ENCODE results near the gene RNF4.

The RNF4 gene

DNA sequence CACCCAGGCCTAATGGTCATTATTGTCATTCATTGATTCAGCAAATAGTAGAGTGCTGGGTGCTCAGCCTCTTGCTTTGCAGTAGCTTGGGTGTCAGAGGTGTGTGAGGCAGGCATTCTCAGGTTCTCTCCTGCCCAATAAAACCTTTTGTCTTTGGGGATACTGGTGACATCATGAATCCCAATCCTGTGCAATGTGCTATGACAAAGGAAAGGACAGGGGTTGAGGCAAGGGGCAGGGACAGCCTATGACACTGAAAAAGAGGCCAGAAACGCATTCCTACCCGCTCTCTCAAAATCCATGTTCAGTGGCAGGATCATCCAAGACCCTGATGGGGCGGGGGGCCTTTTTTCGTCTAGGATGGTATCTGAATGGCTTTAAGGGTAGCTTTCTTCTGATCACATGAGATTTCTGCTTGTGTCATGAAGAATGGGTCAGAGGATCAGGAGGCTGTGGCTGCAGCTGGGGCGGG is 66.0 kb downstream of the RNF4 start:
- peak overlapping the region; percentile 97 for H3K27ac ChIP-seq (replicated peaks)
- TF ChIP-seq, protein P1, sequence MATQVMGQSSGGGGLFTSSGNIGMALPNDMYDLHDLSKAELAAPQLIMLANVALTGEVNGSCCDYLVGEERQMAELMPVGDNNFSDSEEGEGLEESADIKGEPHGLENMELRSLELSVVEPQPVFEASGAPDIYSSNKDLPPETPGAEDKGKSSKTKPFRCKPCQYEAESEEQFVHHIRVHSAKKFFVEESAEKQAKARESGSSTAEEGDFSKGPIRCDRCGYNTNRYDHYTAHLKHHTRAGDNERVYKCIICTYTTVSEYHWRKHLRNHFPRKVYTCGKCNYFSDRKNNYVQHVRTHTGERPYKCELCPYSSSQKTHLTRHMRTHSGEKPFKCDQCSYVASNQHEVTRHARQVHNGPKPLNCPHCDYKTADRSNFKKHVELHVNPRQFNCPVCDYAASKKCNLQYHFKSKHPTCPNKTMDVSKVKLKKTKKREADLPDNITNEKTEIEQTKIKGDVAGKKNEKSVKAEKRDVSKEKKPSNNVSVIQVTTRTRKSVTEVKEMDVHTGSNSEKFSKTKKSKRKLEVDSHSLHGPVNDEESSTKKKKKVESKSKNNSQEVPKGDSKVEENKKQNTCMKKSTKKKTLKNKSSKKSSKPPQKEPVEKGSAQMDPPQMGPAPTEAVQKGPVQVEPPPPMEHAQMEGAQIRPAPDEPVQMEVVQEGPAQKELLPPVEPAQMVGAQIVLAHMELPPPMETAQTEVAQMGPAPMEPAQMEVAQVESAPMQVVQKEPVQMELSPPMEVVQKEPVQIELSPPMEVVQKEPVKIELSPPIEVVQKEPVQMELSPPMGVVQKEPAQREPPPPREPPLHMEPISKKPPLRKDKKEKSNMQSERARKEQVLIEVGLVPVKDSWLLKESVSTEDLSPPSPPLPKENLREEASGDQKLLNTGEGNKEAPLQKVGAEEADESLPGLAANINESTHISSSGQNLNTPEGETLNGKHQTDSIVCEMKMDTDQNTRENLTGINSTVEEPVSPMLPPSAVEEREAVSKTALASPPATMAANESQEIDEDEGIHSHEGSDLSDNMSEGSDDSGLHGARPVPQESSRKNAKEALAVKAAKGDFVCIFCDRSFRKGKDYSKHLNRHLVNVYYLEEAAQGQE (IDR thresholded peaks at IDR 0.05; ENCODE audit: insufficient replicate concordance, low read depth), result no peak
- TF ChIP-seq, protein P2, sequence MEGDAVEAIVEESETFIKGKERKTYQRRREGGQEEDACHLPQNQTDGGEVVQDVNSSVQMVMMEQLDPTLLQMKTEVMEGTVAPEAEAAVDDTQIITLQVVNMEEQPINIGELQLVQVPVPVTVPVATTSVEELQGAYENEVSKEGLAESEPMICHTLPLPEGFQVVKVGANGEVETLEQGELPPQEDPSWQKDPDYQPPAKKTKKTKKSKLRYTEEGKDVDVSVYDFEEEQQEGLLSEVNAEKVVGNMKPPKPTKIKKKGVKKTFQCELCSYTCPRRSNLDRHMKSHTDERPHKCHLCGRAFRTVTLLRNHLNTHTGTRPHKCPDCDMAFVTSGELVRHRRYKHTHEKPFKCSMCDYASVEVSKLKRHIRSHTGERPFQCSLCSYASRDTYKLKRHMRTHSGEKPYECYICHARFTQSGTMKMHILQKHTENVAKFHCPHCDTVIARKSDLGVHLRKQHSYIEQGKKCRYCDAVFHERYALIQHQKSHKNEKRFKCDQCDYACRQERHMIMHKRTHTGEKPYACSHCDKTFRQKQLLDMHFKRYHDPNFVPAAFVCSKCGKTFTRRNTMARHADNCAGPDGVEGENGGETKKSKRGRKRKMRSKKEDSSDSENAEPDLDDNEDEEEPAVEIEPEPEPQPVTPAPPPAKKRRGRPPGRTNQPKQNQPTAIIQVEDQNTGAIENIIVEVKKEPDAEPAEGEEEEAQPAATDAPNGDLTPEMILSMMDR (IDR thresholded peaks at IDR 0.05; ENCODE audit: insufficient read depth, low read length), result no peak
- TF ChIP-seq POLR2AphosphoS5 (IDR thresholded peaks at IDR 0.05; ENCODE audit: low read depth) (no peak), SPI1 (IDR thresholded peaks at IDR 0.05; ENCODE audit: borderline replicate concordance, low read depth) (no peak), GABPA (IDR thresholded peaks at IDR 0.05; ENCODE audit: low read depth) (no peak)
- no peak for DNase-seq (ENCODE audit: low read depth in 1 of 2, low spot score in 1 of 2)
- no peaks in the 10 kb centered on the region for H3K27me3 ChIP-seq (ENCODE audit: insufficient read depth, poor library complexity, severe bottlenecking)
- H3K4me3 ChIP-seq (replicated peaks; ENCODE audit: insufficient read depth, low read length), result peak overlapping the region; percentile 77

DNA sequence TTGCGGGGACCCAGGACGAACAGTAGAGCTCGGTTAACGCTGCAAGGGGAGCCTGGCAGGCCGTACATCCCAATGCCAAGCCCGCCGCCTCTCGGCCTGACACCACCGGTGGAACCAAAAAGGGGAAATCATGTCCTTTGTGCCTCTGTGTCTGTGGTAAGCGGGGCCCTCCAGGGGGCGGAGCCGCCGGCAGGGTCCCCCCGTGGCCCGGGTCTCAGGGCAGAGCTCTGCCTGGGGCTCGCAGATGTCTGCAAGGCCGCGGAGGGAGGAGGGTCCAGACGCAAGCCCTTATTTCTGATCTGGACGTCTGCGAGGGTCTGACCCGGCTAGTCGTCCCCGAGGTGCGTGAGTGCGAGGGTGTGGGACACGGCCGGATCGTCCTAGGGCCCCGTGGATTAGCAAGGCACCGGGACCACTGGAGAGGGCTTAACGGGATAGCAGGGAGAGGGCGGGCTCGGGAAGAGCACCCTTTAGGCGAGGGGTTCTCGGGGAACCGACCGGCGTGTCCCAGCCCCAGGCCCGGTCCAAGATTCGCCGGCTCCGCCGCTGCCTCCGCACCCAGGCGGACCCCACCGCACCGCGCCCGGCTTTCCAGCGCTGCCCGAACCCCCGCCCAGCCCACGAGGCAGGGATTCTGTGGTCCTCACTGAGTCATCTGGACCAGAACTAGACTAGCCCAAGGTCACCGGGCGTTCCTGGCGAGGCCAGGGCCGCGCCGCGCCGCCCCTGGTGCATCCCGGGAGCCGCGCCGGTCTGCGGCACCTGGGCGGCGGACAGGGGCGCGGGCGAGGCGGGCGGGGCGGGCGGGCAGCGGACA is 66.7 kb downstream of the RNF4 start:
- Histone ChIP-seq H3K4me3 (replicated peaks; ENCODE audit: insufficient read depth, low read length) (peak overlapping the region; percentile 77), H3K27ac (replicated peaks) (peak overlapping the region; percentile 97), H3K27me3 (ENCODE audit: insufficient read depth, poor library complexity, severe bottlenecking) (no peaks in the 10 kb centered on the region)
- TF ChIP-seq POLR2AphosphoS5 (IDR thresholded peaks at IDR 0.05; ENCODE audit: low read depth) (no peak), GABPA (IDR thresholded peaks at IDR 0.05; ENCODE audit: low read depth) (no peak), SPI1 (IDR thresholded peaks at IDR 0.05; ENCODE audit: borderline replicate concordance, low read depth) (peak; percentile 93)
- TF ChIP-seq, protein P1 (IDR thresholded peaks at IDR 0.05; ENCODE audit: insufficient replicate concordance, low read depth), result no peak
- TF ChIP-seq, protein P2 (IDR thresholded peaks at IDR 0.05; ENCODE audit: insufficient read depth, low read length), result peak; percentile 22
- peak; percentile 34 to 90 for DNase-seq (ENCODE audit: low read depth in 1 of 2, low spot score in 1 of 2)

DNA sequence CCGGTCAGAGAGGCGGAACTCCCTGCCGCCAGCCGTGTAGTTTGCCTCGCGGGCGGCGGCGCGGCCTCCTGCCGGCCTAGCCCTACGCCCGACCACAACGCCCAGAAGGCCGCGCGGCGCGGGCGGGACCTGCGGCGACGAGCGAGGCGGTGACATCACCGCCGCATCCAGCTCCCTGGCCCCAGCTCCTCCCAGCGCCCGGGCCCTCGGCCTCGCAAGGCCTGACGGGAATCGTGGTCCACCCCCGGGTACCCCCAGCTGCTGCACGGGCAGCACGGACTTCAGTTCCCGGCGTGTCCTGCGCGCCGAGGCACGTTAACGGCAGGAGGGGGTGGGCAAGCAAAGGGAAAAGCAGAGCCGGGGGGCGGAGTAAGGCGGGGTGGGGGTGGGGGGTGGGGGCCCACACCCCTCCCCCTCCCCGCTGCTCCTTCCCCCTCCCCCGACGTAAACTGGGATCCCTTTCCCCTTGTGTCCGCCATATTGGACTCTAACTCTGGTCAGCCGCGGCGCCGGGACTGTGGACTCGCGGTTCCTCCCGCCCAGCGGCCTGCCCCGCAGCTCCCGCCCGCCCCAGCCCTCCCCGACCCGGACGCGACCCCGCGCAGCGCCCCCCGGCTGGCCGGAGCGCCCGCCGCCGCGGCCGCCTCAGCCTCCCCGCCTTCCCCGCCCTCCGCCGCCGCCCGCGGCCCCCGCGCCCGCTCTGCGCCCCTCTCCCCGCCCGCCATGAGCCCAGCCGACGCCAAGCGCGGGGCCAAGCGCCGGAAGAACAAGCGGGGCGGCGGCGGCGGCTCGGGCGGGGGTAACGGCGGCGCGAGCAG is 67.5 kb downstream of the RNF4 start, which contains the start of gene FAM193A:
TSS of gene FAM193A (plus strand) at position 455 of the 818 bp plus-strand sequence. CDS start at position 724, 269 bp downstream.
- H3K4me3 ChIP-seq (replicated peaks; ENCODE audit: insufficient read depth, low read length), result peak within 1 kb of the TSS; percentile 94
- DNase-seq (ENCODE audit: low read depth in 1 of 2, low spot score in 1 of 2), result peak; percentile 98 to 100
- TF ChIP-seq, protein P2 (IDR thresholded peaks at IDR 0.05; ENCODE audit: insufficient read depth, low read length), result no peak
- peak; percentile 43; the same call in 1 of the 2 replicates for TF ChIP-seq POLR2AphosphoS5 (IDR thresholded peaks at IDR 0.05; ENCODE audit: low read depth)
- H3K27ac ChIP-seq (replicated peaks), result peak within 1 kb of the TSS; percentile 97
- no peaks in the 10 kb centered on the region for H3K27me3 ChIP-seq (ENCODE audit: insufficient read depth, poor library complexity, severe bottlenecking)

All from HL-60 (cell line).